Myocyte (in vitro differentiated cells): Measurements from ENCODE around the gene UBQLN4. TPM values are rescaled to one million over a fixed set of nuclear protein-coding genes. Genes with fewer than 3 reads are reported as not detected.
"Not testable (repeated sequence)": the region's sequence is repeated elsewhere in the genome, so short reads cannot be mapped to it uniquely, and the experiment has no call there.

Experiments used
- DNase-seq: peaks from one replicate; pipeline ENCODE4 v3.0.0-alpha.2; 2012; ENCODE audit warnings: low read depth
- total RNA-seq: library from RNA; depleted of rRNA; stranded (reverse); fragments of >200 nt; gene quantifications from 2 replicates; pipeline ENCODE4 v1.2.3, GENCODE V29; 2014

UBQLN4 gene
- total RNA-seq, 1 donor from 2014 or later: 65.3 TPM

DNA sequence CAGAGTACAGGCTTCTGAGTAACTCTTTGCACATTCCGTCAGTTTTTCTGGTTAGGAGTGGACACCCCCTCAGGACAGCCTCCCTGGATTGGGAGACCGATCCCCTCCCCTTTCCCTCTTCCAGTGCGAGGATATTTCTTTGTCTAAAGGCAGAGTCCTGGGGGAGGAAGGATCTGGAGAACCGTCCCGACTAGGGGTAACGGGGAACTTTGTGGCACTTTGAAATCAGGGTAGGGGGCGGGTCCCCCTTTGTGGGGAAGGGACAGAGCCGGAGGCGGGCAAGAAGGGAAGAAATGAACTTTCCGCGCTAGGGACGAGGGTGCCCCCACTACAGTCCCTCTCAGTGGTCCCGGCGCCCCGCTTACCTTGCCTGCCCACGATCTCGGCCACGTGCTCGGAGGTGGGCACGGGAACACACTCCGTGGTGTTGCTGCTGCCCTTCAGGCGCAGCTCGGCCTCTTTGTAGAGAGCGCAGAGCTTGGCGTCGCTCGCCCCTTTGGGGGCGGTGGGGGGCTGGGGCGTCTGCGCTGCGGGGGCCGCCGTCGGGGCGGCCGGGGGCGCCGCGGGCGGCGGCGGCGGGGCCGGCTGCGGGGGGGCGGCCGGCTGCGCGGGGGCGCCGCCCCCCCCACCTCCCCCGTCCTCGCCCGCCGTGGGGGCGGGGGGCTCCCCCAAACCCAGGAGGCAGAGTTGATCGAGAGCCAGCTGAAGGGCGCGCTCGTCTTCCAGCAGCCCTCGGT lies 27.8 kb upstream of the UBQLN4 start:
- DNase-seq: no peak

DNA sequence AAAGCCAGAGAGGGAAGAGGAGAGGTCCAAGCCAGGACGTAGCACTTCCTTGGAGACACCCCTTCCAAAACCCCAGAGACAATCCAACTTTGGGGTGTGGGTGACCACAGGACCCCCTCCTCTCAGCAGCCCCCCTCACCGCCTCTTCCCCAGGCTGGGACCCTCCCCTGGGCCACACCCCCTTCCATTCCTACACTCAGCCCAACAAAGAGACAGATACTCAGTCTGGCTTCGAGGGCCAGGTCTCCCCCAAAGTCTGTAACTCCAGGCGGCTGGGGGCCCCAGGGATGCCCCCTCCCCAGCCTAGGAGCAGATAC lies 27.2 kb upstream of the UBQLN4 start:
- no peak for DNase-seq

DNA sequence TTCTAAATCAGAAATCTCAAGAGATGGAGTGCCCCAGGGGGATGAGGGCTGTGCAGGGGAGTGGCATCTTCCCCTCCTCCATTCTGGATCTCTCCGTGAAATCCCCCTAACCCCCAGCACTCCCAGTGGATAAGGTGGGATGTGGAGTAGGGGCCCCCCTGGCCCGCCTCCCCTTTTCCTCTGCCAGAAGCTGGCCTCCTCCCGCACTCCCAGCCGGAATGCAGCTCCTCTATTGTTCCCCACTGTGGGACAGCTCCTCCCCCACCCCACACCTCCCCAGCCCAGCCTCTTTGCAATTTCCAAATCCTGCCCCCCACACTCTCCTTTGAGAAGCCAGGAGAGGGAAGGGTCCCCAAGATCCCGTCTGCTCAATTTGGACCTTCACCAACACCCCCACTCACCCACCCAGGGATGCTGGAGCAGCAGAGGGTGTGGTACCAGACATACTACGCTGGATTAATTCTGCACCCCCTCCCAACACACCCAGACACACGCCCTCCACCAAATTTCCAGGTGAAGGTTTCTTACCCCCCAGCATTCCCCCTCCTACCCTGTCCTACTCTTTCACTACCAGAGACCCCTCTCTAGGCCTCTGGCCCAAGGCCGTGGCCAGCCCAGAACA lies 26.8 kb upstream of the UBQLN4 start:
- DNase-seq: no peak

DNA sequence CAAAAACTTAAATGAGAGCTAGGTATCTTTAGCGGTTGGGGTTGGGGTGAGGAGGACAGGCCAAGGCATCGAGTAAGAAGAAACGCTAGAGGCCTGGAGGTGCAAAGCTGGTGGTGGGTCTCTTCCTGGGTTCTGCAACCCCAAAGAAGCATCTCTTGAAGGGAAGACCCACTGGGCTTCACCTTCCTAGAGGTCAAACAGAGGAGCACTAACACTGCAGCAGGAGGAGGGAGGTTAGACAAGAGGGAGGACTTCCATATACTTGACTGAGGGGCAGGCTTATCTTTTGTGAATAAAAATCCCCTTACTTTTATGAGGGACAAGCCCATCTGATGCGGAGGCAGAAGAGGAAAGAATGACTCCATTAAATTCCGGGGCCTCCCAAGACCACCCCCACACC lies 26.2 kb upstream of the UBQLN4 start:
- DNase-seq: no peak

DNA sequence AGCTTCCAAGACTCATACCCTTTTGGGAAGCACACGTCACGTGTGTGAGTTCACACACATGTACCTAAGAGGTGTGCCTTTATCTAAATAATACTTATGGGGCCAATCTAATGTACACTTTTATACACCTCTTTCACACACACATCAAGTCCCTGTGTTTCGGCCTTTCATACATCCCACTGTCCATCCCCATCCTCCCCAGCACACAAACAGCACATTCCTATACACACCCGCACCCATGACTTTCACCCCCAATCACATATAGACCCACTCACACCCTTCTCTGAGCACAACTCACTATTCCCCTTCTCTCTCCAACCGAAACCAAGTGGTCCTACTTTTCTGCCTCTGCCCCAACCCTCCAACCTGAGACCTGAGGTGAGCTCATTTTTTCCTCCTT lies 25.1 kb upstream of the UBQLN4 start:
- no peak for DNase-seq

DNA sequence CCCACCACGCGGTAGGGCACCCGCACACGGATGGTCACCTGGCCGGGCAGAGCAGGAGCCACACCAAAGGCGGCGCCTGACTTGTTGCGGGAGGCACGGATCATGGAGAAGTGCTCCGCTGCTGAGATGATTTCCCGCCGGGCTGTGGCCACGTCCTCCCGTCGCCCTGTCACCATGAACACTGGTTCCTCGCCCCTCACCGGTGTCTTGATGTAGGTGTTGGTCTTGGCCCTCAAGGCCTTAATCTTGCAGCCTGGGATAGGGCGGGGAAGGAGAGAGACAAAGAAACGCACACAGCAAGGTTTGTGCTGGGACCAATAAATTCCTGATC lies 23.8 kb upstream of the UBQLN4 start:
- DNase-seq: no peak

DNA sequence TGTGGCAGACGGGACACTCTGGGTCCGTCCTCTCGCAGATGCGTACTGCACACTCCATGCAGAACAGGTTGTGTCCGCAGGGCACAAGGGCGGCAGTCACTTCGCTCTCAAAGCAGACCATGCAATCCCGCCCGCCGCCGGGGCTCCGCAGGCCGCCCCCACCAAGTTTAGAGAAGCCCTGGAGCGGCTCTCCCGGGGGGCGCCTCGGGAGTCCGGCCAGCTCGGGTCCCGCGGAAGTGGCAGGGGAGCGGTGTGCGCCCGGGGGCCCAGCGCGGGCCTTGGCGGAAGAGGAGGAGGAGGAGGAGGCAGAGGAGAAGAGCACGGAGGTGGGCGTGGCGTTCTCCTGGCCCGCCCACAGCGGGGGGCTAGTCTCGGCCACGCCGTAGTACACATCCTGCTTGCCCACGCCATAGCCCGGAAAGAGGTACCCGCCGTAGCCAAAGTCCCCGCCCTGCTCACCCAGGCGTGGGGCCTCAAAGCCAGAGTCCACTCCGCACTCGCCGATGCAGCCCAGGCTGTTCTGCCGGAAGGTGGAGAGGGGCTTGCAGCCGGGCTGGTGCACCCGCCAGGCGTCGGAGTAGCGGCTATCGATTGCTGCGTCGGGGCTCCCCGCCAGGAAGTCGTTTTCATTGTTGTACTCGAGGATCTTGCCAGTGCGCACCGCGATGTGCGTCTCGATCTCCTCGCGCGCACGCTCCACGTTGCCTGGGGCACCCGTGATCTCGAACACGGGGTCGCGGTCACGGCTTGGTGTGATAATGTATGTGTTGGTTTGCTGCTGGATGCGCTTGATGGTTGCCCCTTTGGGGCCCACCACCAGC lies 23.2 kb upstream of the UBQLN4 start:
- no peak for DNase-seq

DNA sequence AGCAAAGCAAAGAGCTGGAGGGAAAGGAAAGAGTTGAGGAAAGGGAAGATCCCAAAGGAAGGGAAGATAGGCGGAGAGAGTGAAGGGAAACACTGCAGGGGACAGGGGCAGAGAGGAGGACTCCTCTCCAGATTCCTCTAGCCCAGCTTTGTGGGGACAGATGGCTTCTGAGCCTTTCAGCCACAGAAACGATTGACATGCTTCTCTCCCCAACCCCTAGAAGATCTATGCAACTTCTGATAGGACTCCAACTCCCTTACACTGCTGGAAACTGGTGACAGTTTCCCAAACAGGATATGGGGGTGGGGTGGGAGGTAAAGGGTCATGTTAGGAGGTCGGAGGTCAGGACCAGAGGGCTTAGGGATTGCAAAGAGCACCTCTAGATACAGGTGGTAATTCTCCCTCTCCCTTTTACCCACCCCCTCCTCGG lies 22.2 kb upstream of the UBQLN4 start:
- no peak for DNase-seq

DNA sequence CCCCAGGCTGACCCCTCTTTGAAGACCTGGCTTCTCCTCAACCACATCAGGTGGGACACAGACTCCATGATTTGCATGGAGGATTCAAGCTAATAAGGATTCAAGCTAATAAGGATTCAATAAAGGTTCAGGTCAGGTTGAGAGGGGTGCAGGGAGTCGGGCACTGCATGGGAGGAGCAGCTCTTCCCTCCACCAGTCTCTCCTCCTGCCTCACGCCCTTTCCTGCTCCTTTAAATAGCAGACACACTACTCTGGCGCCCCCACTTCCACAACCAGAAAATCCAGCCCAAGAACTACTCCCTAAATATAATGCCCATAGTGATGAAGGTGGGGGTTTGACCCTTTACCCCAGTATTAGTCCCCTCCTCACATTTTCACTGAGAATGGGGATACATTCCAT lies 21.6 kb upstream of the UBQLN4 start:
- DNase-seq: no peak

DNA sequence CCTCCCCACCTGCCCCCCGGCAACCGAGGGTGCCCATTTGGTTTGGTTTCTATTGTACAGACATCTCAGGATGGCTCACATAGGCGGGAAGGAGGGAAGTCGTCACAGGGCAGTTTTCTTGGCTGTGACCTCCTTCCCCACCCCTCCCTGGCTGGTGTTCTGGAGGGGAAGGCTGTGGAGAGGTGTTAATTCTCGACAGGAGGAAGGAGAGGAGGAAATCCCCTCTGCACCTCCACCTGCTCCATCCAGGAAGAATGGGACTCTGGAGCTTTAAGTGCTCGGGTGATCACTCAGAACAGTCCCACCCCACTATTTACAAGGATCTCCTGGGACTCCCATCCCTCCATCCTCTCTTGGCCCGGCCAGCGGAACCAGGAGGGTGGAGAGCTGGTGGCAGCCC lies 21.1 kb upstream of the UBQLN4 start:
- DNase-seq: no peak

DNA sequence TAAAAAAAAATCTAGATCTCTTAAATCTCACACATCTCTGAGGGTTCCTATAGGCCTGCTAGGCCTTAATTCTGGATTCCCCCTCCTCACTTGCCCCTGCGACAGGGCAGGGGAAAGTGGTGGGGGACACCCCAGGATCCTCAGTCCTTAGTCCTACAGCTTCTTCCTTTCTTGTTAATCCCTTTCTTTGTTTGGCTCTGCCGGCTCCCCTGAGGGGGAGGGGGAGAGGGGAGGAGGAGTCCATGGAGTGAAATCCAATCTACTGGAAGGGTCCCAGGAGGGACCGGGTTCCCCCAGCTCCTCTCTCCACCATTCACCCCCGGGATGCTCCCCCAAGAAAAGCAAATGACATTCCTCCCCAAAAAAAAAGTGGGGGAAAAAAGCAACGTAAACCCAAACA lies 20.1 kb upstream of the UBQLN4 start:
- DNase-seq: no peak

DNA sequence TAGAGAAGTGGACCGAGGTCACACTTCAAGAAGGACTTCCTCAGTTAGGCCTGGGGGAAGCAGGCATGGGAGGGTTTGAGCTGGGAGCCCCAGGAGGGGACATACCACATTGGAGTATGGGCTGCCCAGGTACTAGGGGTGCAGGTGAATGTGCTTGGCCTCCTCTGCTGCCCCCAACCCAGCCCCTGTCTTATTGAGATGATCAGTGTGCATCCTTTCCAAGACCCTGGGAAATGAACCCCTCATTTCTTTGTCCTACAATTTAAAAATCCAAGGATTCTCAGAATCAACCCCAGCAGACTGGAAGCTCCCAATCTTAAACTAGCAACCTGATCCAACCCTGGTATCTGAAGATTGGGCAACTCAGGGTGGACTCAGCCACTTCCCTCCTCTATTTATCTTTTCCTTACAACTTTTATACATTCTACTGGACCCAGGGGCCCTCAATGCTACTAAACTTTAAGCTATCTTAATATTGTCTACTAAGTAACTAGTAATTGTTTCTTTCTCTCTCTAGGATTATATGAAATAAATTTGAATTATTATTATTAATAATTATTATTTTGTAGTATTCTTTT lies 19.6 kb upstream of the UBQLN4 start:
- no peak for DNase-seq

DNA sequence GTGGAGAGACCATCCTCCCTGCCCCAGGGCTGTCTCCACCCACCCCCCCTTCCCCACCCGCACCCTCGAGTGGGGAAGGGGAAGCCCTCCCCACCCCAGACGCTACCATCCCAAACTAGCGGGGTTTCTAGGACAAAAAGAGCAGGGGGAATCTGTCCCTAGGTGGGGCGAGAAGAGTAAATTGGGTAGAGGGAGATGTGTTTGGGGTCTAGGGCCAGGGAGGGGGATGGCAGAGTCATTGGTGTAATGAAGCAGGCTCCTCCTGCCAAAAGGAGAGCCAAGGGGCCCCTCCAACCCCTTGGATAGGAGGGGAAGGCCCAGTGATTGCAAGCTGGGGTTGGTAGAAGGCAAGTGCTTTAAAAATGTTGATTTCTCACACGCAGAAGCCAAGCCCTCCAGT lies 18.7 kb upstream of the UBQLN4 start:
- no peak for DNase-seq

DNA sequence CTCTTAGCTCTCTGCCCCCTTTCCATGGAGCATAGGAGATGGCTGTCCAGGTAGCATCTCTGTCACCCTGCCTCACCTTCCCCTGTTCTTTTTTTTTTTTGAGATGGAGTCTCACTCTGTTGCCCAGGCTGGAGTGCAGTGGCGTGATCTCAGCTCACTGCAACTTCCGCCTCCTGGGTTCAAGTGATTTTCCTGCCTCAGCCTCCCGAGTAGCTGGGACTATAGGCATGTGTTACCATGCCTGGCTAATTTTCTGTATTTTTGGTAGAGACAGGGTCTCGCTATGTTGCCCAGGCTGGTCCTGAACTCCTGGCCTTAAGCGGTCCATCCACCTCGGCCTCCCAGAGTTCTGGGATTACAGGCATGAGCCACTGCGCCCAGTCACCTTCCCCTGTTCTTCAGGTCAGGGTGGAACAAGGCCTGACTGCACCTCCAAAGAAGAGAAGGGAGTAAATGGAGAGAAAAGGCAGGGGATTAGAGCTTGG lies 17.8 kb upstream of the UBQLN4 start:
- not testable (repeated sequence) for DNase-seq

DNA sequence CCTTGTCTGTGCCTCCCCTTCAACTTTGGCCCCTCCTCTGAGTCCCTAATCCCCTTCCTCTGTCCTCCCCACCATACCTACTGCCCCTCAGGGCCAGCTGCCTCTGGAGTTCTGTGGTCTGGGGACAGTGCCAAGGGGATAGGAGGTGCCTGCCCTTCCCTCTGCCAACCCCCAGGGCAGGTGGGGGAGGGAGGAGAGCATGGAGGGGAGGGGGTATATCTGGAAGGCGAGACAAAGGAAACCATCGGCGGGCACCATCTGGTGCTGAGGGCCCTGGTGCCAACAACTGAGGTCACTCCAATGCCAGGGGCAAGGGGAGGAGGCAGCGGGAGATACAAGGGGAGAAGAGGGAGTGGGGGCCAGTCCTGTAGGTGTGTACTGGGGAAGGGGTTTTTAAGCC lies 16.9 kb upstream of the UBQLN4 start:
- DNase-seq: peak; percentile 57

DNA sequence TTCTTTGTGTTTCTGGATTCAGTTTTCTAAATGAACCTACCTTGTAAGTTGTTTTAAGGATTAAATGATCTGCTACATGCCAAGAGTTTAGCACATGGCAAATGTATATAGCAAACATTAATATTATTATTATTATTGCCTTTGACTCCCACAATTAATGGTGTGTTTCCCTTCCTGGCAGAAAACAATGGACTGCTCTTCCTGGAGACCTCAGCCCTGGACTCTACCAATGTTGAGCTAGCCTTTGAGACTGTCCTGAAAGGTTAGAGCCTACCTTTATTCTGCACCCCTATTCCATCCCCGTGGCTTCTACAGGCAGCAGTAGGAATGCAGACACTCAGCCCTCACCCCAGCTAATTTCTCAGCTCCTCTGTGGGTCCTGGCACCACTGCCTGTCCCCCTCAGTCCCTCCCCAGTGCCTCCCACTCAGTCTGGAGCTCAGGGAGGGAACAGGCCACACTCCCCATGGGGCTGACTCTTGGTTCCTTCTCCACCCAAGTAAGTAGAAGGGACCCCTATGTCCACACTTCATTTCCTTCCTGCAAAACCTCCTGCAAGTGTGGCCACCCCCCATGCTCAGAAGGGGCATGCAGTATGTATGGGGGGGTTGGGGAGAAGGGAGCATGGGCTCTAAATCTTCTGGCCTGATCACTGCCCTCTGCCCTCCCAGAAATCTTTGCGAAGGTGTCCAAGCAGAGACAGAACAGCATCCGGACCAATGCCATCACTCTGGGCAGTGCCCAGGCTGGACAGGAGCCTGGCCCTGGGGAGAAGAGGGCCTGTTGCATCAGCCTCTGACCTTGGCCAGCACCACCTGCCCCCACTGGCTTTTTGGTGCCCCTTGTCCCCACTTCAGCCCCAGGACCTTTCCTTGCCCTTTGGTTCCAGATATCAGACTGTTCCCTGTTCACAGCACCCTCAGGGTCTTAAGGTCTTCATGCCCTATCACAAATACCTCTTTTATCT lies 16.2 kb upstream of the UBQLN4 start:
- DNase-seq: no peak

DNA sequence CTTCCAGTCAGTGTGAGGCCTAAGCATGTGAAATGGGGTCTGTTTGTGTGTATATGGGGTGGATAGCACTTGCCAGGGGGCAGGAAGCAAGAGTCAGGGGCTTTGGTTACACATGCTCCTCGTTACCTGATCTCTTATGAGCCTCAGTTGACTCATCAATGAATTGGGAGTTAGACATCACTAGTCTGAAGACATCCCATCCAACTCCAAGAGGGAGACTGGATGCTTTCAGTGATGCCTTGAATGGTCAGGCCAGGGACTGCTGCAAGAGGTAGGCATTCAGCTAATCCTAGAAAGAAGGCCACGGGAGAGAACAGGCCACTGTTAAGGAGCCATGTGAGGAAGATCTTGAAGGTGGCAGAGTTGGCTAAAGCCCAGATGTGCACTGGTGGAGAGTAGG lies 13.7 kb upstream of the UBQLN4 start:
- DNase-seq: no peak

DNA sequence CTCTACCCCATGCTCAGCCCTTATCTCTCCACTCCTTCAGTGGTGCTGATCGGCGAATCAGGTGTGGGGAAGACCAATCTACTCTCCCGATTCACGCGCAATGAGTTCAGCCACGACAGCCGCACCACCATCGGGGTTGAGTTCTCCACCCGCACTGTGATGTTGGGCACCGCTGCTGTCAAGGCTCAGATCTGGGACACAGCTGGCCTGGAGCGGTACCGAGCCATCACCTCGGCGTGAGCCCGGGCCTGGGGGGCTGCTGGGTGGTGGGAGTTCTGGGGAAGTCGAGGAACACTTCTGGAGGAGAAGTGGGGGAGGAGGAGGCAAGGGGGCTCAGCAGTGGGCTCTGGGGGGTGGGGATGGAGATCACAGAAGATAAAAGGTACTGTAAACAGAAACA lies 12.3 kb upstream of the UBQLN4 start:
- DNase-seq: no peak

DNA sequence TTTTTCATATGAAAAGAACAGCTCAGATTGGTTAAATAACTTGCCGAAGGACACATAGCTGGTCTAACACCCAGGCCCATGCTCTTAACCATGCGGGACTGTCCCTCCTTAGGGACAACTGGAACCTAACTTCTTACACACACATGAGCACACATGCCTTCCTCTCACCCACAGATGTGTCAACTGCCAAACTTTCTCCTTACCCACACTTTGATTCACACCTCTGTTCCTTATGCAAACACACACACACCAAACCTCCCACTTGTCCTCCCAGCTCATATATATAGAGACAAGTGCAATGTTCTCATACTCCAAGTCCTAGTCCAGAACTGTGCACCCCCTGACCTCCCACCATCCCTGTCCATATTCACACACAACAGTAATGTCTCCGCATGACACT lies 11.6 kb upstream of the UBQLN4 start:
- no peak for DNase-seq

DNA sequence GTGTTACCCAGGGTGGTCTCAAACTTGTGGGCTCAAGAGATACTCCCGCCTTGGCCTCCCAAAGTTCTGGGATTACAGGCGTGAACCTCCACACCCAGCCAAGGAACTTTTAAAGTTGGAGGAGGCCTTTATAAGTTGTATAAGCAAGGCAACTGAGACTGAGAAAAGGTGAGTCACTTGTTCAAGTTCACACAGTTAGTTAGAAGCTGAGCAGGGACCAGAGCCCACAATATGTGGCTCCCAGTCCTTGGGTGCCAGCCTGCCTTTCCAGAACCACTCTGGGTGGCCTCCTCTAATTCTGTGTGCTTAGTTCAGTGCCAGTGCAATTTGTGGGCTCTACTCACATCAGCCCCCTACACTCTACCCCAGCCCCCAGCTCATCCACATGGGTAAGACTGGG lies 11.0 kb upstream of the UBQLN4 start:
- DNase-seq: no peak

DNA sequence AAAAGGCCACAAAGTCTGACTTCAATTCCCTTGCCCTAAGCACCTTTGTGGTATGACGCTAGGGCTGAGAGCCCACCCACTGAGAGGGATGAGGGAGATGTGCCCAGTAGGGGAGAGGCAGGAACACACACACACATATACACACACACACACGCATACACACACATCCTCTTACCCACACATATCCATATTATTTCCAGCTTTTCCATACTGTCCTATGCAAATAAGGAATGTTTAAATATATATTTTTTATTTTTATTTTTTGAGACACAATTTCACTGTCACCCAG lies 10.3 kb upstream of the UBQLN4 start:
- DNase-seq: no peak
